Astrocyte (in vitro differentiated cells and primary cell): ENCODE measurements around the gene OTOF.

Source experiments
- EZH2 ChIP-seq: IDR thresholded peaks from 2 replicates; pipeline ENCODE4 v1.6.1; 2012; ENCODE audit warnings: mild to moderate bottlenecking, low read length, inconsistent platforms; ENCODE audit not compliant: insufficient read depth
- TF ChIP-seq, protein P1 (sequence below): IDR thresholded peaks from 2 replicates; pipeline ENCODE4 v1.5.1; 2011; ENCODE audit warnings: low read depth, mild to moderate bottlenecking, inconsistent platforms, low read length, moderate library complexity; ENCODE audit not compliant: insufficient read depth

DNA sequence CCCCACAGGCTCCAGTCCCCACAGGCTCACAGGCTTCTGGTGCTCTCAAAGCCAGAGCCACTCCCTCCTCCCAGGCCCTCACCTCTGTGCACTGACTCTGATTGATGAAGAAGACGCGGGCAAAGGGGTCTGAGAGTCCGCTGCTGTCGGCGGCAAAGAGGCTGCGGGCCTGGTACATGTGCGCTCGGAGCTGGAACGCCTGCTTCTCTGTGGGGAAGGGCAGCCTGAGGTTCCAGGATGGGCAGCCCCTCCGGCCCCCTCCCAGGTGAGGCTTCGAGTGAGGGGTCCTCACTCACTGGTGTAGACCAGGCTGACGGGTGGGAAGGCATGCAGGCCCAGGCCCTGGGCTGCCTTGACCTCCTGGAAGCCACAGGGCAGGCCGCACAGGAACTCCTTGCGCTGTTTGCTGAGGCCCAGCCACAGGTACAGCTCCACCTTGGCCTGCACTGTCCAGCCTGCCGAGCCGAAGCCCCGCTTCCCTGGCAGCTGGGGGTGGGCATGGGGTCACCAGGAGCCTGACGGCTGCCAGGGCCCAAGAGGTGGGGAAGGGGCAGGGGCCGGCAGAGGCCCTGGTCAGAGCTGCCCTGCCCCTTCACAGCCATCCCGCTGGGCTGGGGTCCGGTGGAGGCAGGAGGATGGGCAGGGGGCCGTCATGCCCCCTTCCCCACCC is 2.0 kb downstream of the OTOF start:
- TF ChIP-seq, protein P1, sequence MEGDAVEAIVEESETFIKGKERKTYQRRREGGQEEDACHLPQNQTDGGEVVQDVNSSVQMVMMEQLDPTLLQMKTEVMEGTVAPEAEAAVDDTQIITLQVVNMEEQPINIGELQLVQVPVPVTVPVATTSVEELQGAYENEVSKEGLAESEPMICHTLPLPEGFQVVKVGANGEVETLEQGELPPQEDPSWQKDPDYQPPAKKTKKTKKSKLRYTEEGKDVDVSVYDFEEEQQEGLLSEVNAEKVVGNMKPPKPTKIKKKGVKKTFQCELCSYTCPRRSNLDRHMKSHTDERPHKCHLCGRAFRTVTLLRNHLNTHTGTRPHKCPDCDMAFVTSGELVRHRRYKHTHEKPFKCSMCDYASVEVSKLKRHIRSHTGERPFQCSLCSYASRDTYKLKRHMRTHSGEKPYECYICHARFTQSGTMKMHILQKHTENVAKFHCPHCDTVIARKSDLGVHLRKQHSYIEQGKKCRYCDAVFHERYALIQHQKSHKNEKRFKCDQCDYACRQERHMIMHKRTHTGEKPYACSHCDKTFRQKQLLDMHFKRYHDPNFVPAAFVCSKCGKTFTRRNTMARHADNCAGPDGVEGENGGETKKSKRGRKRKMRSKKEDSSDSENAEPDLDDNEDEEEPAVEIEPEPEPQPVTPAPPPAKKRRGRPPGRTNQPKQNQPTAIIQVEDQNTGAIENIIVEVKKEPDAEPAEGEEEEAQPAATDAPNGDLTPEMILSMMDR, result no peak
- no peak for TF ChIP-seq EZH2
